Measurements from ENCODE around the gene GBP3.

DNA sequence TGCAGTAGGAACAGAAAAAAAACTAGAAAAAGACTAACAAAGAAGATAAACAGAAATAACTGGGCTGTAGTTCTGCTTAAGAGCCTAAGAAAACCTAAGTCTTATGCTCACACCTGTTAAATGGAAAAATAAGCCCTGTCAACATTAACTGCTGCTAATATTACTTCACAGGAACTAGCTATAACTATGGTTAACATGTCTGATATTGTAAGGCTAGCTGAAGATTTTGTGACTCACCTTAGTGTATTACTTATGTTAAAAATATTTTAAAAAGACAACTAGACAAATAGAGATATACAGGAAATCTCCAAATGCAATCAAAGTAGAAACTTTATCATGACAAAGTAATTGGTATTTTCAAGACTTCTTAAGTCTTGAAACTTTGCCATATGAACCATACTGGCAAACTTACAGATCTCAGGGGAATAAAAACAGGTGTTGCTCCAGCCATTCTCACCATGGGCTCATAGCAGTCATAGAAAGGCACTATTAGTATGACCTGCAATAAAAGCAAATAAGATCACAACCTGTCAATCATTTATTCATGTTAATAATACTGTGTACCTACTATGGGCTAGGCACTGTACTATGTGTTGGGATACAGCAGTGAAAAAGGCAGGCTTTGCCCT lies 60.9 kb downstream of the GBP3 start:
- TF ChIP-seq, protein P1, sequence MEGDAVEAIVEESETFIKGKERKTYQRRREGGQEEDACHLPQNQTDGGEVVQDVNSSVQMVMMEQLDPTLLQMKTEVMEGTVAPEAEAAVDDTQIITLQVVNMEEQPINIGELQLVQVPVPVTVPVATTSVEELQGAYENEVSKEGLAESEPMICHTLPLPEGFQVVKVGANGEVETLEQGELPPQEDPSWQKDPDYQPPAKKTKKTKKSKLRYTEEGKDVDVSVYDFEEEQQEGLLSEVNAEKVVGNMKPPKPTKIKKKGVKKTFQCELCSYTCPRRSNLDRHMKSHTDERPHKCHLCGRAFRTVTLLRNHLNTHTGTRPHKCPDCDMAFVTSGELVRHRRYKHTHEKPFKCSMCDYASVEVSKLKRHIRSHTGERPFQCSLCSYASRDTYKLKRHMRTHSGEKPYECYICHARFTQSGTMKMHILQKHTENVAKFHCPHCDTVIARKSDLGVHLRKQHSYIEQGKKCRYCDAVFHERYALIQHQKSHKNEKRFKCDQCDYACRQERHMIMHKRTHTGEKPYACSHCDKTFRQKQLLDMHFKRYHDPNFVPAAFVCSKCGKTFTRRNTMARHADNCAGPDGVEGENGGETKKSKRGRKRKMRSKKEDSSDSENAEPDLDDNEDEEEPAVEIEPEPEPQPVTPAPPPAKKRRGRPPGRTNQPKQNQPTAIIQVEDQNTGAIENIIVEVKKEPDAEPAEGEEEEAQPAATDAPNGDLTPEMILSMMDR (IDR thresholded peaks at IDR 0.05 in 2 of 3, conservative IDR thresholded peaks at IDR 0.05 in 1 of 3; ENCODE audit: control insufficient read depth in 2 of 3, extremely low read depth in 1 of 3, insufficient read depth in 1 of 3, low read depth in 3 of 3, low read length in 3 of 3), result no peak
- TF ChIP-seq, protein P2, sequence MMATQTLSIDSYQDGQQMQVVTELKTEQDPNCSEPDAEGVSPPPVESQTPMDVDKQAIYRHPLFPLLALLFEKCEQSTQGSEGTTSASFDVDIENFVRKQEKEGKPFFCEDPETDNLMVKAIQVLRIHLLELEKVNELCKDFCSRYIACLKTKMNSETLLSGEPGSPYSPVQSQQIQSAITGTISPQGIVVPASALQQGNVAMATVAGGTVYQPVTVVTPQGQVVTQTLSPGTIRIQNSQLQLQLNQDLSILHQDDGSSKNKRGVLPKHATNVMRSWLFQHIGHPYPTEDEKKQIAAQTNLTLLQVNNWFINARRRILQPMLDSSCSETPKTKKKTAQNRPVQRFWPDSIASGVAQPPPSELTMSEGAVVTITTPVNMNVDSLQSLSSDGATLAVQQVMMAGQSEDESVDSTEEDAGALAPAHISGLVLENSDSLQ (IDR thresholded peaks at IDR 0.05), result no peak
- no peak for TF ChIP-seq NFYB (IDR thresholded peaks at IDR 0.05; ENCODE audit: insufficient read depth, low read depth, low read length)
- no peak for TF ChIP-seq BMI1 (IDR thresholded peaks at IDR 0.05; ENCODE audit: borderline replicate concordance)
- TF ChIP-seq SREBF2 (IDR thresholded peaks at IDR 0.05; ENCODE audit: low read length), result no peak
- no peak for TF ChIP-seq POU2F2 (IDR thresholded peaks at IDR 0.05; ENCODE audit: borderline replicate concordance, low read depth, low read length)
- no peak for TF ChIP-seq RAD21 (IDR thresholded peaks at IDR 0.05; ENCODE audit: insufficient read depth, low read depth, low read length)
- TF ChIP-seq SREBF1 (IDR thresholded peaks at IDR 0.05; ENCODE audit: low read length), result no peak
- TF ChIP-seq, protein P3, sequence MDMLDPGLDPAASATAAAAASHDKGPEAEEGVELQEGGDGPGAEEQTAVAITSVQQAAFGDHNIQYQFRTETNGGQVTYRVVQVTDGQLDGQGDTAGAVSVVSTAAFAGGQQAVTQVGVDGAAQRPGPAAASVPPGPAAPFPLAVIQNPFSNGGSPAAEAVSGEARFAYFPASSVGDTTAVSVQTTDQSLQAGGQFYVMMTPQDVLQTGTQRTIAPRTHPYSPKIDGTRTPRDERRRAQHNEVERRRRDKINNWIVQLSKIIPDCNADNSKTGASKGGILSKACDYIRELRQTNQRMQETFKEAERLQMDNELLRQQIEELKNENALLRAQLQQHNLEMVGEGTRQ (IDR thresholded peaks at IDR 0.05; ENCODE audit: borderline replicate concordance, low read depth, low read length), result no peak
- TF ChIP-seq, protein P4, sequence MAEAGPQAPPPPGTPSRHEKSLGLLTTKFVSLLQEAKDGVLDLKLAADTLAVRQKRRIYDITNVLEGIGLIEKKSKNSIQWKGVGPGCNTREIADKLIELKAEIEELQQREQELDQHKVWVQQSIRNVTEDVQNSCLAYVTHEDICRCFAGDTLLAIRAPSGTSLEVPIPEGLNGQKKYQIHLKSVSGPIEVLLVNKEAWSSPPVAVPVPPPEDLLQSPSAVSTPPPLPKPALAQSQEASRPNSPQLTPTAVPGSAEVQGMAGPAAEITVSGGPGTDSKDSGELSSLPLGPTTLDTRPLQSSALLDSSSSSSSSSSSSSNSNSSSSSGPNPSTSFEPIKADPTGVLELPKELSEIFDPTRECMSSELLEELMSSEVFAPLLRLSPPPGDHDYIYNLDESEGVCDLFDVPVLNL (IDR thresholded peaks at IDR 0.05; ENCODE audit: low read depth, low read length), result no peak
